ENCODE measurements around the gene TTC38. TPM values are rescaled to one million over a fixed set of nuclear protein-coding genes. Genes with fewer than 3 reads are reported as not detected.
A peak's percentile ranks its signal among the peaks of the same experiment; 100 is the strongest.

The TTC38 gene
- 10 to 100 TPM; 23.7 to 84.9 (median 34.3) TPM for total RNA-seq

DNA sequence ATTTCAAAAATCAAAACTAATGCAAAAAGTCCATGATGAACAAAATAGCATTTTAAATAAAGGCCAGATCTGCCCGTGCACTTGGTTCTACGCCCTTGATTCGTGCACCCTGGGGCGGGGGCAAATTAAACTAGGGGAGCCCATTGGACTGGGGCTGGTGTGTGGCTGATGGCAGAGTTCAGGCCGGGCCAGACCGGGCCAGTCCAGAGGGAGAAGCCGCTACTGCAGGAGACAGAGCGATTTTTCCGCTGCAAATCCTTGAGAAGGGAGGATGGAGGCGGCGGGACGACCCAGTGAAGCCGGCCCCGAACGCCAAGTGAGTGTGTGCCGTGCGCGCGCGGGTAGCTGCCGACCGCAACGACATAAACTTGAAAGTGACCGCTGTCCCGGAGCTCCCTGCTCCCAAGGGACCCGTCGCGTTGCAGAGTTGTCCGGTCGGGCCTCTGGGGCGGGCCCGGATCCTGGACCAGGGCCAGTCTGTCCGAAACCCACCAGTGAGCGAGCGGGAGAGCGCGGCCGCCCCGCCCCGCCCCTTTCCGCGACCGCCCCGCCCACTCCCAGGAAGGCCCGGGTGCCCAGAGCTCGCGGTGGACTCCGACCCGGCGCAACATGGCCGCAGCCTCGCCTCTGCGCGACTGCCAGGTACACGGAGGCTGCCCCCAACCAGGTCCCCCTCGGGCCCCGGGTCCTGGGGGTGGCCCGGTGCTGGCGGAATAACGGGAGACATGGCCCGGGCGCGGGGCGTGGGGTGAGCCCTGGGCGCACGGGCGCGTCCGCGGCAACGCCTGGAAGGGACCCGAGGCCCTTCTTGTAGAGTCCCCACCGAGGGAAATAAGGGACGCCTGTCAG is at the start of gene TTC38:
Gene TTC38 (plus strand): TSS at position 578 of the 849 bp plus-strand sequence. CDS start 32 bp downstream, at position 610.
- peak; percentile 97 to 99 for ATAC-seq (ENCODE audit: low FRiP score in 2 of 2)
- peak; percentile 95 to 97 for DNase-seq
- Histone ChIP-seq H3K4me1 (peaks cover 19 to 40% (median 32%) of the 10 kb centered on the region in 4 donors), H3K36me3 (peaks cover 4 to 21% (median 7%) of the 10 kb centered on the region in 4 donors), H3K27me3 (no peaks in the 10 kb centered on the region), H3K9me3 (no peaks in the 10 kb centered on the region), H3K4me3 (peak within 1 kb of the TSS; percentile 56 to 92 (median 80)), H3K27ac (peak within 1 kb of the TSS; percentile 71 to 90 (median 84))
- 1 to 5% methylated on average over 10 to 17 of the region's 74 CpGs for WGBS, 2 donors
- TF ChIP-seq POLR2A (IDR thresholded peaks at IDR 0.05) (peak in 3 of 4 donors; percentile 36 to 82 (median 38)), EP300 (IDR thresholded peaks at IDR 0.05) (no peak), POLR2AphosphoS5 (IDR thresholded peaks at IDR 0.05) (peak; percentile 61 to 73)
- TF ChIP-seq, protein P1, sequence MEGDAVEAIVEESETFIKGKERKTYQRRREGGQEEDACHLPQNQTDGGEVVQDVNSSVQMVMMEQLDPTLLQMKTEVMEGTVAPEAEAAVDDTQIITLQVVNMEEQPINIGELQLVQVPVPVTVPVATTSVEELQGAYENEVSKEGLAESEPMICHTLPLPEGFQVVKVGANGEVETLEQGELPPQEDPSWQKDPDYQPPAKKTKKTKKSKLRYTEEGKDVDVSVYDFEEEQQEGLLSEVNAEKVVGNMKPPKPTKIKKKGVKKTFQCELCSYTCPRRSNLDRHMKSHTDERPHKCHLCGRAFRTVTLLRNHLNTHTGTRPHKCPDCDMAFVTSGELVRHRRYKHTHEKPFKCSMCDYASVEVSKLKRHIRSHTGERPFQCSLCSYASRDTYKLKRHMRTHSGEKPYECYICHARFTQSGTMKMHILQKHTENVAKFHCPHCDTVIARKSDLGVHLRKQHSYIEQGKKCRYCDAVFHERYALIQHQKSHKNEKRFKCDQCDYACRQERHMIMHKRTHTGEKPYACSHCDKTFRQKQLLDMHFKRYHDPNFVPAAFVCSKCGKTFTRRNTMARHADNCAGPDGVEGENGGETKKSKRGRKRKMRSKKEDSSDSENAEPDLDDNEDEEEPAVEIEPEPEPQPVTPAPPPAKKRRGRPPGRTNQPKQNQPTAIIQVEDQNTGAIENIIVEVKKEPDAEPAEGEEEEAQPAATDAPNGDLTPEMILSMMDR (IDR thresholded peaks at IDR 0.05): peak in 1 of 6 experiments; percentile 13

DNA sequence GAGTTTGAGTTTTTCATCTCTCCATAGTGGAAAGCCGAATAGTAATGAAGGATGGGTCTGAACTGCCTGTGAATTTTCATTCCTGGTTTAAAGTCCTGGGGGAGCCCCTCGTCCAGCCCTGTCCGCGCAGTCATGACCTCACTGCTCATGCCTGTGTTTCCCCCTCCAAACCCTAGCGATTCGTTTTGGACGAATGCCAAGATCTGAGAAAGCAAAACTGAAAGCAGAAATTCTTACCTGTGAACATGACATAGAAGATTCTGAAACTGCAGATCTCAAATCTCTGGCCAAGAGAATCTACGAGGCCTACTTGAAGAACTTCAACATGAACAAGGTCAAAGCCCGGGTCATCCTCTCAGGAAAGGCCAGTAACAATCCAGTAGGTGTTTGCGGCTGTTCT is 48.2 kb upstream of the TTC38 start:
- WGBS, 2 donors: 82 to 83% methylated on average over 10 of the region's 10 CpGs
- Histone ChIP-seq H3K9me3 (no peaks in the 10 kb centered on the region), H3K4me3 (no peak overlapping the region), H3K27me3 (no peaks in the 10 kb centered on the region), H3K36me3 (peaks cover 8 to 80% (median 54%) of the 10 kb centered on the region in 4 donors), H3K4me1 (no peaks in the 10 kb centered on the region), H3K27ac (no peak overlapping the region)
- DNase-seq: no peak
- no peak for ATAC-seq (ENCODE audit: low FRiP score in 2 of 2)
- no peak for TF ChIP-seq POLR2A (IDR thresholded peaks at IDR 0.05)
- no peak for TF ChIP-seq POLR2AphosphoS5 (IDR thresholded peaks at IDR 0.05)
- TF ChIP-seq, protein P1 (IDR thresholded peaks at IDR 0.05): no peak
- TF ChIP-seq EP300 (IDR thresholded peaks at IDR 0.05): no peak

DNA sequence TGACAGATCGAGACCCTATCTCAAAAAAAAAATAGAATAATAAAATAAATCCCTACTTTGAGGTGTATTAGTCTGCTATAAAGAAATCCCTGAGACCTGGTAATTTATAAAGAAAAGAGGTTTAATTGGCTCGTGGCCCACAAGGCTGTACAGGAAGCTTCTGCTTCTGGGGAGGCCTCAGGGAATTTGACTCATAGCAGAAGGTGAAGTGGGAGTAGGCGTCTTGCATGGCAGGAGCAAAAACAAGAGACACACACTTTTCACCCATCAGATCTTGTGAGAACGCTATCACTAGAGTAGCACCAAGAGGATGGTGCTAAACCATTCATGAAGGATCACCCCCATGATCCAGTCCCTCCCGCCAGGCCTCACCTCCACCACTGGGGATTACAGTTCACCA is 46.9 kb upstream of the TTC38 start:
- TF ChIP-seq EP300 (IDR thresholded peaks at IDR 0.05) (no peak), POLR2AphosphoS5 (IDR thresholded peaks at IDR 0.05) (no peak), POLR2A (IDR thresholded peaks at IDR 0.05) (no peak)
- TF ChIP-seq, protein P1 (IDR thresholded peaks at IDR 0.05): no peak
- H3K27me3 ChIP-seq: no peaks in the 10 kb centered on the region
- H3K36me3 ChIP-seq: peaks cover 8 to 72% (median 48%) of the 10 kb centered on the region in 4 donors
- no peak overlapping the region for H3K4me3 ChIP-seq
- H3K9me3 ChIP-seq: no peaks in the 10 kb centered on the region
- WGBS, 2 donors: 95 to 98% methylated on average over 5 of the region's 5 CpGs
- no peaks in the 10 kb centered on the region for H3K4me1 ChIP-seq
- DNase-seq: no peak
- no peak for ATAC-seq (ENCODE audit: low FRiP score in 2 of 2)
- H3K27ac ChIP-seq: no peak overlapping the region

DNA sequence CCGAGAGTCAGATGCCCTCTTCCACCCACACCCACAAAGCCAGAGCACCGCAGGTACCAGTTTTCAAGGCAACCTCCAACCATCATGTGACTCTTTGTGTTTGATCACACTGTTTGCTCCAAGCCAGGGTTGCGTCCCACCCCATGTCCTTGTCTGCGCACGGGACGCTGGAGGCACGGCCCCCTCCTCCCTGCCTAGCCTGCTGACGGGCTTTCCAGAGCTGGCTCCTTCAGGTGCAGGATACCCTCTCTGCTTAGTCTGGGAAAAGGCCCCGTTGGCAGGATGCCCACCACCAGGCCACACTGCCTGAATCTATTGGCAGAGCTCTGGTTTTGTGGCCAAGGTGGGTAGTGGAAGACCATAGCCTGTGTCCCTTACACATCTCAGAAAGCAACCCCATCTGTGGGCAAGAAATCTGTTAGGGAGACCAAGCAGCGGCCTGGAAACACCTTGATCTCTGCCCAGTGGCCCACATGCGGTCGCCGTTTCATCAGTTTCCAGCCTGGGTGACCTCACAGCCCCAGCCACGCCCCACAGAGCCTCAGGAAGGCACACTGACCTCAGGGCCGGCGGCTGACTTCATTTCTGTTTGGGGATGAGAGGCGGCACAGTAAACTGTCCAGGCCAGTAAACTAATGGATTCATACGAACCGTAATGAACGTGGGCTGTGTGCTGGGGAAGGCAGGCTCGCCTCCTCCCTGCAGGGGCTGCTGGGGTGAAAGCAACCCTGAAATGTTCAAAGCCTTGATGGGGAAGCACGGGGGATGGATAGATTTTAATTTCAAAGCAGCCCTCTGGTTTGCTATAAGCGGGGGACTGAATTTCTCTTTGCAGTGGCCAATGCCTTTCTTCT is 43.5 kb upstream of the TTC38 start:
- 89 to 92% methylated on average over 16 to 23 of the region's 23 CpGs for WGBS, 2 donors
- Histone ChIP-seq H3K27me3 (no peaks in the 10 kb centered on the region), H3K27ac (no peak overlapping the region), H3K36me3 (peaks cover 5 to 44% (median 25%) of the 10 kb centered on the region in 4 donors), H3K4me1 (no peaks in the 10 kb centered on the region), H3K9me3 (no peaks in the 10 kb centered on the region), H3K4me3 (no peak overlapping the region)
- TF ChIP-seq, protein P1 (IDR thresholded peaks at IDR 0.05): no peak
- no peak for TF ChIP-seq EP300 (IDR thresholded peaks at IDR 0.05)
- TF ChIP-seq POLR2AphosphoS5 (IDR thresholded peaks at IDR 0.05): no peak
- no peak for TF ChIP-seq POLR2A (IDR thresholded peaks at IDR 0.05)
- DNase-seq (peak in 1 of 2 donors; percentile 54), ATAC-seq (ENCODE audit: low FRiP score in 2 of 2) (no peak)
